Erythroblast (primary cell): ENCODE results near the gene SLC22A23.

Experiments
- GATA1 ChIP-seq: IDR thresholded peaks from 2 replicates; pipeline ENCODE4 v1.6.1; 2011; ENCODE audit warnings: low read depth, mild to moderate bottlenecking, control low read depth, low read length, moderate library complexity
- POLR2A ChIP-seq: IDR thresholded peaks from 2 replicates; pipeline ENCODE4 v1.6.1; 2011; ENCODE audit warnings: mild to moderate bottlenecking, low read length

DNA sequence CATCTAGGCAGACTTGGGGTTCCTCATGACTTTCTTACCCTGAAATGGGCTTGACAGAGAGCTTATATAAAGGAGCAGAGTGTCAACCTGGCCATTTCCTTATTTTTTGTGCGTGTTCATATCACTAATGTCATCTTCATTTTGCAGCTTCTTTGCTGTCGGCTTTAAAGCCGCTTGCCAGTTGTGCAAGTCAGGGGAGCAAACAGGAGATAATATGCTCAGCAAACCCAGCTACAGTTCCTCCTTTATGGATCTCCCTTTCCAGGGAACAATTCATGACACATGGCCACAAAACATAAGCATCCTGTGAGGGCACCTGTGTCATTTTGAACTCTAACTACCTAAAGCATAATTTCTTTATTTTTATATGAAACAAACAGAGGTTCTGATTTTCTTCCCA lies 222.9 kb downstream of the SLC22A23 start:
- TF ChIP-seq POLR2A (no peak), GATA1 (no peak)
